GM23248 (cell line): ENCODE measurements around the gene AFMID. TPM values are rescaled to one million over a fixed set of nuclear protein-coding genes. Genes with fewer than 3 reads are reported as not detected.

Experiments
- DNase-seq: peaks from one replicate; pipeline ENCODE4 v3.0.0-alpha.2; 2015
- H2AFZ ChIP-seq: fragments of 200-600 bp; sonication (generic); 2 replicates; pipeline ENCODE4 v1.6.1; 2016; ENCODE audit warnings: antibody characterized with exemption
- H3F3A ChIP-seq: fragments of 200-600 bp; sonication (generic); 2 replicates; pipeline ENCODE4 v1.6.1; 2016; ENCODE audit warnings: mild to moderate bottlenecking, antibody characterized with exemption, mixed run types; ENCODE audit not compliant: insufficient read depth
- H3K27ac ChIP-seq: fragments of 200-600 bp; sonication (generic); 2 replicates; pipeline ENCODE4 v1.5.1; 2016; ENCODE audit warnings: mild to moderate bottlenecking
- H3K27me3 ChIP-seq: fragments of 200-600 bp; sonication (generic); replicated peaks from 2 replicates; pipeline ENCODE4 v1.6.1; 2016; ENCODE audit warnings: mild to moderate bottlenecking; ENCODE audit not compliant: insufficient read depth
- H3K36me3 ChIP-seq: fragments of 200-600 bp; sonication (generic); 2 replicates; pipeline ENCODE4 v1.6.1; 2016; ENCODE audit warnings: low read depth, mild to moderate bottlenecking
- H3K4me1 ChIP-seq: fragments of 200-600 bp; sonication (generic); 2 replicates; pipeline ENCODE4 v1.6.1; 2016; ENCODE audit warnings: mild to moderate bottlenecking; ENCODE audit not compliant: insufficient read depth
- H3K4me2 ChIP-seq: fragments of 200-600 bp; sonication (generic); one replicate; pipeline ENCODE4 v1.6.1; 2016; ENCODE audit warnings: mild to moderate bottlenecking; ENCODE audit not compliant: unreplicated experiment
- H3K4me3 ChIP-seq: fragments of 200-600 bp; sonication (generic); 2 replicates; pipeline ENCODE4 v1.5.1; 2016; ENCODE audit warnings: mild to moderate bottlenecking
- H3K79me2 ChIP-seq: fragments of 200-600 bp; sonication (generic); 2 replicates; pipeline ENCODE4 v1.6.1; 2016; ENCODE audit warnings: mild to moderate bottlenecking; ENCODE audit not compliant: insufficient read depth
- H3K9ac ChIP-seq: fragments of 200-600 bp; sonication (generic); 2 replicates; pipeline ENCODE4 v1.6.1; 2016; ENCODE audit warnings: mild to moderate bottlenecking
- H3K9me2 ChIP-seq: fragments of 200-600 bp; sonication (generic); 2 replicates; pipeline ENCODE4 v1.6.1; 2016; ENCODE audit warnings: mixed run types, mild to moderate bottlenecking, moderate library complexity; ENCODE audit not compliant: insufficient read depth
- H3K9me3 ChIP-seq: fragments of 200-600 bp; sonication (generic); one replicate; pipeline ENCODE4 v1.6.1; 2017; ENCODE audit warnings: low read depth
- H4K20me1 ChIP-seq: fragments of 200-600 bp; sonication (generic); 2 replicates; pipeline ENCODE4 v1.6.0; 2016; ENCODE audit not compliant: insufficient read depth
- EZH2 ChIP-seq: fragments of 200-600 bp; sonication (generic); IDR thresholded peaks from 2 replicates; pipeline ENCODE4 v1.6.1; 2018; ENCODE audit warnings: antibody characterized with exemption, mild to moderate bottlenecking; ENCODE audit not compliant: insufficient read depth, poor library complexity, severe bottlenecking
- EZH2phosphoT487 ChIP-seq: fragments of 200-600 bp; sonication (generic); IDR thresholded peaks from 2 replicates; pipeline ENCODE4 v1.6.1; 2018; ENCODE audit warnings: antibody characterized with exemption, moderate library complexity, mild to moderate bottlenecking, low read depth; ENCODE audit not compliant: insufficient read depth
- WGBS, 2 experiments: methylation state at CpG; one replicate each; pipeline ENCODE4 v1.1.6; 2015 to 2017; ENCODE audit warnings: low lambda C conversion rate in 2 of 2, low coverage in 1 of 2; ENCODE audit errors: missing lambda C conversion rate in 2 of 2; 5-methylcytosine and 5-hydroxymethylcytosine counted together
- in situ Hi-C: fragments of 300-500 bp; cut with MboI; formaldehyde crosslinking; loops from 2 replicates; pipeline ENCODE4 v1.15.0; 2020
- polyA plus RNA-seq: library from polyadenylated mRNA; unstranded; fragments of >200 nt; fragmentation: Nextera tagmentation; extraction: Ambion mirVana; gene quantifications from 2 replicates; pipeline ENCODE4 v1.2.1, GENCODE V29; 2016
- total RNA-seq: library from RNA; depleted of rRNA; stranded (reverse); fragments of >200 nt; shearing (Covaris generic); gene quantifications from 2 replicates; pipeline ENCODE4 v1.2.3, GENCODE V29; 2014

The AFMID gene
- total and polyA plus RNA-seq, 2 experiments from 2014 or later = 22.9 to 24.1 TPM

- Histone ChIP-seq H3K4me1 (no peaks in the 10 kb centered on the region), H3K9ac (no peak overlapping the region), H3K9me2 (no peaks in the 10 kb centered on the region), H3K79me2 (0 out of 2 replicates have a peak, but pooled peaks cover 9% of the 10 kb centered on the region), H3K27ac (no peak overlapping the region), H3K9me3 (no peaks in the 10 kb centered on the region), H3K36me3 (no peaks in the 10 kb centered on the region), H4K20me1 (no peaks in the 10 kb centered on the region), H2AFZ (no peak overlapping the region), H3K27me3 (no peaks in the 10 kb centered on the region), H3K4me2 (no peak overlapping the region), H3K4me3 (no peak overlapping the region), H3F3A (no peaks in the 10 kb centered on the region)
- TF ChIP-seq EZH2phosphoT487 (no peak), EZH2 (no peak)
- in situ Hi-C loops = no loop called here
- 97 to 98% methylated on average over 3 of the region's 3 CpGs for WGBS, 2 experiments
- no peak for DNase-seq
Measured at GRCh38 chr17:78223765-78224164, 36.6 kb downstream of the AFMID start.

- no peak overlapping the region for H3K4me2 ChIP-seq
- no peaks in the 10 kb centered on the region for H3K9me2 ChIP-seq
- H3K9me3 ChIP-seq = no peaks in the 10 kb centered on the region
- TF ChIP-seq EZH2 = no peak
- TF ChIP-seq EZH2phosphoT487 = no peak
- no peak overlapping the region for H3K27ac ChIP-seq
- H4K20me1 ChIP-seq = no peaks in the 10 kb centered on the region
- no peak overlapping the region for H3K4me3 ChIP-seq
- H3K4me1 ChIP-seq = no peaks in the 10 kb centered on the region
- no peaks in the 10 kb centered on the region for H3K36me3 ChIP-seq
- 91 to 94% methylated on average over 27 of the region's 27 CpGs for WGBS, 2 experiments
- H3K9ac ChIP-seq = no peak overlapping the region
- in situ Hi-C loops = no loop called here
- H3K79me2 ChIP-seq = 0 out of 2 replicates have a peak, but pooled peaks cover 4% of the 10 kb centered on the region
- no peak overlapping the region for H2AFZ ChIP-seq
- no peaks in the 10 kb centered on the region for H3F3A ChIP-seq
- no peaks in the 10 kb centered on the region for H3K27me3 ChIP-seq
- DNase-seq = no peak
Measured at GRCh38 chr17:78224231-78225087, 37.3 kb downstream of the AFMID start.

DNA sequence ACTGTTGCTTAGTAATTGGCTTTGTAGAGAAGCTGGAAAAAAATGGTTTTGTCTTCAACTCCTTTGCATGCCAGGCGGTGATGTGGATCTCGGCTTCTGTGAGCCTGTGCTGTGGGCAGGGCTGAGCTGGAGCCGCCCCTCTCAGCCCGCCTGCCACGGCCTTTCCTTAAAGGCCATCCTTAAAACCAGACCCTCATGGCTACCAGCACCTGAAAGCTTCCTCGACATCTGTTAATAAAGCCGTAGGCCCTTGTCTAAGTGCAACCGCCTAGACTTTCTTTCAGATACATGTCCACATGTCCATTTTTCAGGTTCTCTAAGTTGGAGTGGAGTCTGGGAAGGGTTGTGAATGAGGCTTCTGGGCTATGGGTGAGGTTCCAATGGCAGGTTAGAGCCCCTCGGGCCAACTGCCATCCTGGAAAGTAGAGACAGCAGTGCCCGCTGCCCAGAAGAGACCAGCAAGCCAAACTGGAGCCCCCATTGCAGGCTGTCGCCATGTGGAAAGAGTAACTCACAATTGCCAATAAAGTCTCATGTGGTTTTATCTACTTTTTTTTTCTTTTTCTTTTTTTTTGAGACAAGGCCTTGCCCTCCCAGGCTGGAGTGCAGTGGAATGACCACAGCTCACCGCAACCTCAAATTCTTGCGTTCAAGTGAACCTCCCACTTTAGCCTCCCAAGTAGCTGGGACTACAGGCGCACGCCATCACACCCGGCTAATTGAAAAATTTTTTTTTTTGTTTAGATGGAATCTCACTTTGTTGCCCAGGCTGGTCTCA, 38.1 kb downstream of the AFMID start:
- WGBS, 2 experiments = 95% methylated on average over 16 of the region's 16 CpGs
- no peak overlapping the region for H2AFZ ChIP-seq
- H3K4me1 ChIP-seq = no peaks in the 10 kb centered on the region
- no peak overlapping the region for H3K4me2 ChIP-seq
- H4K20me1 ChIP-seq = no peaks in the 10 kb centered on the region
- H3K4me3 ChIP-seq = no peak overlapping the region
- no peaks in the 10 kb centered on the region for H3K9me3 ChIP-seq
- TF ChIP-seq EZH2phosphoT487 (no peak), EZH2 (no peak)
- H3K9ac ChIP-seq = no peak overlapping the region
- H3K79me2 ChIP-seq = no peaks in the 10 kb centered on the region
- no peak overlapping the region for H3K27ac ChIP-seq
- H3F3A ChIP-seq = no peaks in the 10 kb centered on the region
- DNase-seq = no peak
- H3K27me3 ChIP-seq = peaks cover 2% of the 10 kb centered on the region; the same call in 1 of the 2 replicates
- H3K36me3 ChIP-seq = no peaks in the 10 kb centered on the region
- in situ Hi-C loops = no loop called here
- no peaks in the 10 kb centered on the region for H3K9me2 ChIP-seq

DNA sequence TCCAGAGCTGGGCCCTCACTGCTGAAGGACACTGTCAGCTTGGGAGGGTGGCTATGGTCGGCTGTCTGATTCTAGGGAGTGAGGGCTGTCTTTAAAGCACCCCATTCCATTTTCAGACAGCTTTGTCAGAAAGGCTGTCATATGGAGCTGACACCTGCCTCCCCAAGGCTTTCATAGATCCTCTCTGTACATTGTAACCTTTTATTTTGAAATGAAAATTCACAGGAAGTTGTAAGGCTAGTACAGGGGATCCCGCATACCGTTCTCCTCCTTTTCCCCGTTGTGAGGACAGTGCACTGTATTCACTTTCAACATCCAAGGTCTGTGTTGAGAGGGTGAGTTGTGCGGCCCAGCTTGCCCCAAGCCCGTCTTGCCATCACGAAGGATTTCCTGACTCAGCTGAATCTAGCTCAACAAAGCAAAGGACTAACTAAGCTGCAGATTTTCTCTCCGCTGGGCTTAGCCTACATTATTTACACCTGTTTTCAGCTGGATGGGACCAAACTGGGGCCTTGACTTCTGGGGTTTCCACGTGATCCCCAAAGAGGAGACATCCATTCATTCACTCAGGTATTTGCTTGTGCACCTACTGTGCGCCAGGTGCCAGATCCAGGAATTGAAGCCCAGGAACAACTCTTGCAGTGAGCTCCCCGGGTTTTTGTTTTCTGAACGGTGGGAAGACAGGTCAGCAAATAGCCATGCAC, 39.0 kb downstream of the AFMID start:
- H3K4me3 ChIP-seq = no peak overlapping the region

More for the DNA sequence above, 39.0 kb downstream of the AFMID start:
- no peak overlapping the region for H3K27ac ChIP-seq
- H3K79me2 ChIP-seq = no peaks in the 10 kb centered on the region
- H3K4me1 ChIP-seq = no peaks in the 10 kb centered on the region
- no peaks in the 10 kb centered on the region for H3F3A ChIP-seq
- in situ Hi-C loops = no loop called here
- no peak for DNase-seq
- H3K36me3 ChIP-seq = no peaks in the 10 kb centered on the region
- TF ChIP-seq EZH2phosphoT487 (no peak), EZH2 (no peak)
- H3K9ac ChIP-seq = no peak overlapping the region
- WGBS, 2 experiments = 65 to 68% methylated on average over 12 of the region's 12 CpGs
- no peak overlapping the region for H3K4me2 ChIP-seq
- H3K9me3 ChIP-seq = no peaks in the 10 kb centered on the region
- H4K20me1 ChIP-seq = no peaks in the 10 kb centered on the region
- H3K27me3 ChIP-seq = peaks cover 12% of the 10 kb centered on the region
- H3K9me2 ChIP-seq = no peaks in the 10 kb centered on the region
- H2AFZ ChIP-seq = no peak overlapping the region
